GM23338 (cell line): Measurements from ENCODE around the gene FATE1. TPM values are rescaled to one million over a fixed set of nuclear protein-coding genes. Genes with fewer than 3 reads are reported as not detected.

Source experiments
- ATAC-seq: fragments of 200-7000 bp; cut with Tn5 transposase; 3 replicates; pipeline ENCODE4 v1.9.1; 2020
- DNase-seq: peaks from one replicate; pipeline ENCODE4 v3.0.0-alpha.2; 2015; ENCODE audit warnings: low spot score
- H2AFZ ChIP-seq: fragments of 200-600 bp; sonication (generic); 2 replicates; pipeline ENCODE4 v1.8.0; 2016; ENCODE audit warnings: antibody characterized with exemption, mild to moderate bottlenecking, moderate library complexity
- H3F3A ChIP-seq: fragments of 200-600 bp; sonication (generic); replicated peaks from 2 replicates; pipeline ENCODE4 v1.8.0; 2017; ENCODE audit warnings: antibody characterized with exemption, mixed run types, low read depth
- H3K27ac ChIP-seq: fragments of 200-600 bp; sonication (generic); 2 replicates; pipeline ENCODE4 v1.6.1; 2016; ENCODE audit warnings: low read depth
- H3K27me3 ChIP-seq: fragments of 200-600 bp; sonication (generic); 2 replicates; pipeline ENCODE4 v1.8.0; 2016; ENCODE audit warnings: mild to moderate bottlenecking, mixed run types, moderate library complexity; ENCODE audit not compliant: insufficient read depth
- H3K36me3 ChIP-seq: fragments of 200-600 bp; sonication (generic); 2 replicates; pipeline ENCODE4 v1.8.0; 2016; ENCODE audit warnings: mild to moderate bottlenecking; ENCODE audit not compliant: insufficient read depth
- H3K4me1 ChIP-seq: fragments of 200-600 bp; sonication (generic); 2 replicates; pipeline ENCODE4 v1.8.0; 2016; ENCODE audit warnings: mild to moderate bottlenecking, moderate library complexity; ENCODE audit not compliant: insufficient read depth
- H3K4me2 ChIP-seq: fragments of 200-600 bp; sonication (generic); 2 replicates; pipeline ENCODE4 v1.7.1; 2017; ENCODE audit warnings: mixed run types
- H3K4me3 ChIP-seq: fragments of 200-600 bp; sonication (generic); 2 replicates; pipeline ENCODE4 v1.6.1; 2016; ENCODE audit warnings: mixed run types
- H3K79me2 ChIP-seq: fragments of 200-600 bp; sonication (generic); replicated peaks from 2 replicates; pipeline ENCODE4 v1.8.0; 2017; ENCODE audit warnings: mild to moderate bottlenecking; ENCODE audit not compliant: insufficient read depth
- H3K9me2 ChIP-seq: fragments of 200-600 bp; sonication (generic); 2 replicates; pipeline ENCODE4 v1.8.0; 2017; ENCODE audit not compliant: insufficient read depth
- H4K20me1 ChIP-seq: fragments of 200-600 bp; sonication (generic); replicated peaks from 2 replicates; pipeline ENCODE4 v1.8.0; 2017; ENCODE audit warnings: mild to moderate bottlenecking; ENCODE audit not compliant: insufficient read depth
- H3K27ac Mint-ChIP-seq: 2 replicates; pipeline ENCODE4 v1.8.0; 2020; ENCODE audit warnings: inconsistent platforms, mild to moderate bottlenecking, moderate library complexity, mixed read lengths
- H3K27me3 Mint-ChIP-seq: 3 replicates; pipeline ENCODE4 v1.8.0; 2022; ENCODE audit warnings: low read depth, mild to moderate bottlenecking, moderate library complexity, mixed read lengths, inconsistent platforms; ENCODE audit not compliant: insufficient read depth, poor library complexity
- H3K36me3 Mint-ChIP-seq: 3 replicates; pipeline ENCODE4 v1.8.0; 2021; ENCODE audit warnings: low read depth, mild to moderate bottlenecking, inconsistent platforms, moderate library complexity, mixed read lengths
- H3K4me1 Mint-ChIP-seq: 3 replicates; pipeline ENCODE4 v1.8.0; 2020; ENCODE audit warnings: mild to moderate bottlenecking, inconsistent platforms, mixed read lengths
- H3K4me3 Mint-ChIP-seq: 3 replicates; pipeline ENCODE4 v1.8.0; 2021; ENCODE audit warnings: moderate library complexity, mild to moderate bottlenecking, inconsistent platforms, mixed read lengths
- H3K9me3 Mint-ChIP-seq: 3 replicates; pipeline ENCODE4 v1.8.0; 2020; ENCODE audit warnings: moderate library complexity, mild to moderate bottlenecking, inconsistent platforms, mixed read lengths
- CREB1 ChIP-seq: fragments of 250-450 bp; sonication (Bioruptor Pico); IDR thresholded peaks from 2 replicates; pipeline ENCODE4 v1.5.0; 2020; ENCODE audit warnings: low read depth, mild to moderate bottlenecking, moderate library complexity
- CTCF ChIP-seq, 2 experiments: fragments of 200-600 bp in 1 of 2; sonication (generic) in 1 of 2; conservative IDR thresholded peaks; 2 replicates each; pipeline versions ENCODE4 v1.5.1 to v1.6.1; 2016 to 2017; ENCODE audit warnings: antibody characterized with exemption in 2 of 2, low read depth in 2 of 2, mild to moderate bottlenecking in 2 of 2, moderate library complexity in 1 of 2
- EZH2 ChIP-seq: fragments of 200-600 bp; sonication (generic); IDR thresholded peaks from one replicate; pipeline ENCODE4 v1.8.0; 2017; ENCODE audit warnings: antibody characterized with exemption, mild to moderate bottlenecking, low read depth; ENCODE audit not compliant: unreplicated experiment
- EZH2phosphoT487 ChIP-seq: fragments of 200-600 bp; sonication (generic); IDR thresholded peaks from one replicate; pipeline ENCODE4 v1.8.1; 2018; ENCODE audit warnings: antibody characterized with exemption; ENCODE audit not compliant: unreplicated experiment
- JUNB ChIP-seq: IDR thresholded peaks from one replicate; pipeline ENCODE4 v1.6.1; 2016; ENCODE audit warnings: antibody characterized with exemption; ENCODE audit not compliant: unreplicated experiment
- NANOG ChIP-seq: IDR thresholded peaks from 2 replicates; pipeline ENCODE4 v1.6.1; 2016; ENCODE audit warnings: antibody characterized with exemption, borderline replicate concordance
- POLR2AphosphoS5 ChIP-seq: IDR thresholded peaks from 2 replicates; pipeline ENCODE4 v1.6.1; 2016; ENCODE audit warnings: antibody characterized with exemption, low read depth
- REST ChIP-seq: IDR thresholded peaks from one replicate; pipeline ENCODE4 v1.6.1; 2018; ENCODE audit warnings: antibody characterized with exemption; ENCODE audit not compliant: unreplicated experiment
- STAT1 ChIP-seq: IDR thresholded peaks from one replicate; pipeline ENCODE4 v1.6.1; 2016; ENCODE audit warnings: antibody characterized with exemption; ENCODE audit not compliant: unreplicated experiment
- ZNF114 ChIP-seq: fragments of 250-450 bp; sonication (Bioruptor Pico); IDR thresholded peaks from 2 replicates; pipeline ENCODE4 v1.5.0; 2020; ENCODE audit warnings: mild to moderate bottlenecking, moderate library complexity
- ZNF331 ChIP-seq: fragments of 250-450 bp; sonication (Bioruptor Pico); IDR thresholded peaks from 2 replicates; pipeline ENCODE4 v1.5.0; 2020; ENCODE audit warnings: low read depth, mild to moderate bottlenecking, moderate library complexity
- ZNF462 ChIP-seq: fragments of 250-450 bp; sonication (Bioruptor Pico); IDR thresholded peaks from 2 replicates; pipeline ENCODE4 v1.5.0; 2020; ENCODE audit warnings: mild to moderate bottlenecking, moderate library complexity
- polyA plus RNA-seq: library from polyadenylated mRNA; unstranded; fragments of >200 nt; fragmentation: Nextera tagmentation; extraction: Ambion mirVana; gene quantifications from 2 replicates; pipeline ENCODE4 v1.2.1, GENCODE V29; 2016
- total RNA-seq: library from RNA; depleted of rRNA; stranded (reverse); fragments of >200 nt; shearing (Covaris generic); gene quantifications from 2 replicates; pipeline ENCODE4 v1.2.3, GENCODE V29; 2014

Gene FATE1
- total and polyA plus RNA-seq, 2 experiments from 2014 or later: 0.31 TPM; not detected in 1

DNA sequence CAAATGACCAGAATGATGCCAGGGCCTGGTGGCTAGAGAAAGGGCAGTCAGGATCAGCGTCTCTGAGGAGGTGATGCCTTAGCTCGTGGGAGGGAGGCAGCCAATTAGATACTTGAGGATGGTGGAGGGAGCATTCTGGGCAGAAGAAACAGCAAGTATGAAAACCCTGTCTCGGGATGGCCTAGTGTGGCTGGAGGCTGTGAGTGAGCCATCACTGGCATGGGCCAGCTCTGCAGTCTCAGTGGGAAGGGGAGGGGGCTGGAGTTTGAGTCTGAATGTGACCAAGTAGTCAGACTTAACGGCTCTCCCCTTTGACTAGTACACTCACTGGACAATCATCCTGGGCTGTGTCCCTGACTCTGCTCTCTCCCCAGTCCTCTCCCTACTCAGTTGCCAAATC, 25.8 kb downstream of the FATE1 start (continued):
- TF ChIP-seq CTCF (conservative IDR thresholded peaks at IDR 0.05; ENCODE audit: low read depth in 2 of 2) (no peak), NANOG (no peak), ZNF114 (CRISPR knock-in tag) (no peak), JUNB (no peak), POLR2AphosphoS5 (no peak), ZNF331 (CRISPR knock-in tag) (no peak), STAT1 (no peak)

DNA sequence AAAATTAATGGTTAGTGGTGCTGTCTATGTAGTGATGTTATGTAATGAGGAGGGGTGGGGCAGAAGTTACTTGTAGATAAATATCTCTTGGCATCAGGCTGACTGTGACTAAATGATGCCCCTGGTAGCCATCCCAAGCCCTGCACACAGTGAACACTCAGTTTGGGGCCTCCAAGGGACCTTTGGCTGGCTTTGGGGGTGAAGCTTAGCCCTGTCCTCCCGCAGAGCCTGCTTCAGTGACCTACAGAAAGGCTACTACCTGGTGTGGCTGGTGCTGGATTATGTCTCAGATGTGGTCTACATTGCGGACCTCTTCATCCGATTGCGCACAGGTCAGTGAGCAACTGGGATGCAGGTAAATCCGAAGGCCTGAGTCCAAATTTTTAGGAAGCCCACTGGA, 26.5 kb downstream of the FATE1 start:
- H3K27me3 Mint-ChIP-seq: no peaks in the 10 kb centered on the region
- H4K20me1 ChIP-seq: no peaks in the 10 kb centered on the region
- no peaks in the 10 kb centered on the region for H3K4me1 ChIP-seq
- H3K36me3 Mint-ChIP-seq: no peaks in the 10 kb centered on the region
- DNase-seq: no peak
- H2AFZ ChIP-seq: no peak overlapping the region
- no peaks in the 10 kb centered on the region for H3K4me1 Mint-ChIP-seq
- no peaks in the 10 kb centered on the region for H3K79me2 ChIP-seq
- H3K27me3 ChIP-seq: no peaks in the 10 kb centered on the region
- H3K27ac Mint-ChIP-seq: no peak overlapping the region
- H3K4me3 ChIP-seq: no peak overlapping the region
- no peaks in the 10 kb centered on the region for H3K9me2 ChIP-seq
- no peaks in the 10 kb centered on the region for H3K36me3 ChIP-seq
- no peak for ATAC-seq
- H3K9me3 Mint-ChIP-seq: no peaks in the 10 kb centered on the region
- no peaks in the 10 kb centered on the region for H3F3A ChIP-seq
- H3K4me2 ChIP-seq: no peak overlapping the region
- no peak overlapping the region for H3K4me3 Mint-ChIP-seq
- no peak overlapping the region for H3K27ac ChIP-seq
- TF ChIP-seq JUNB (no peak), NANOG (no peak), POLR2AphosphoS5 (no peak), ZNF114 (CRISPR knock-in tag) (no peak), EZH2 (no peak), ZNF331 (CRISPR knock-in tag) (no peak), STAT1 (no peak), REST (no peak), ZNF462 (no peak), CREB1 (no peak), EZH2phosphoT487 (no peak)
